IPS DF 6.9 (cell line): ENCODE results near the gene PDZD2.
"Not testable (repeated sequence)": the region's sequence is repeated elsewhere in the genome, so short reads cannot be mapped to it uniquely, and the experiment has no call there.

Experiments used
- DNase-seq: peaks from one replicate; pipeline ENCODE4 v3.0.0-alpha.2; 2013; ENCODE audit warnings: low read depth, low spot score
- H3K27ac ChIP-seq: one replicate; pipeline ENCODE4 v1.5.1; 2013; ENCODE audit warnings: low read length, control low read depth
- H3K27me3 ChIP-seq: 2 replicates; pipeline ENCODE4 v1.6.1; 2013; ENCODE audit warnings: mild to moderate bottlenecking, low read length; ENCODE audit not compliant: control insufficient read depth, insufficient read depth
- H3K36me3 ChIP-seq: 2 replicates; pipeline ENCODE4 v1.6.1; 2013; ENCODE audit warnings: low read length; ENCODE audit not compliant: control insufficient read depth, insufficient read depth
- H3K4me1 ChIP-seq: 2 replicates; pipeline ENCODE4 v1.6.1; 2013; ENCODE audit warnings: low read length; ENCODE audit not compliant: control insufficient read depth, insufficient read depth
- H3K4me3 ChIP-seq: 2 replicates; pipeline ENCODE4 v1.5.1; 2013; ENCODE audit warnings: mild to moderate bottlenecking, low read length
- H3K9me3 ChIP-seq: 2 replicates; pipeline ENCODE4 v1.6.1; 2013; ENCODE audit warnings: low read length, inconsistent platforms; ENCODE audit not compliant: control insufficient read depth, insufficient read depth
- WGBS: extraction: QIAGEN DNeasy Blood & Tissue Kit; methylation state at CpG from one replicate; pipeline ENCODE4 v1.1.7; 2013; ENCODE audit warnings: mixed read lengths, missing lambda C conversion rate; ENCODE audit not compliant: insufficient read length, insufficient coverage; 5-methylcytosine and 5-hydroxymethylcytosine counted together

Gene PDZD2

DNA sequence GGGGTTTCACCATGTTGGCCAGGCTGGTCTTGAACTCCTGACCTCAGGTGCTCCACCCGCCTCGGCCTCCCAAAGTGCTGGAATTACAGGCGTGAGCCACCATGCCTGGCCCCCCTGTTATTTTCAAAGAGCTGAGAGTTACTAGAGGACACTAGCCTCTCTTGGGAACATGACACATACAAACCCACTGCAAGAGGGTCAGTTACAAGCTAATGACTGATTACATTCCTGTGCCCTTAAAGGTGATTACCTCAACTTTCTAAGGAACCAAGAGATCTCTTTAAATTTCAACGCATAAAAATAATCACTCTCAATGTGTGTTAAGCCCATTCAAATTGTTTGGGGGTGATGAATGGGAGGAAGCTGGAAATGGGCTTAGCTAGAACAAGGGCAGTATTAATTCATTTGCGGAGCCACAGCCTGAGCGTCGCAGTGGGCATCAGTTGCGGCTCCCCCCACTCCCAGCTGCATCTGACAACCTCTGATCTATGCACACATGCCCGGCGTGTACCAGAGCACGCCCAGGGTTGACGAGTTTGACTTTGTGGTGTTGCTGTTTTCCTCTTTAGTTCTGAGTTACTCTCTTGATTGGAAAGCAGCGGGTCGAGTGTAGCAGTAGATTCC, 388.3 kb downstream of the PDZD2 start:
- Histone ChIP-seq H3K4me3 (no peak overlapping the region), H3K27me3 (no peaks in the 10 kb centered on the region), H3K9me3 (no peaks in the 10 kb centered on the region), H3K4me1 (no peaks in the 10 kb centered on the region), H3K27ac (no peak overlapping the region), H3K36me3 (no peaks in the 10 kb centered on the region)
- no CpG with 5 or more reads among the region's 14 CpGs for WGBS
- no peak for DNase-seq

DNA sequence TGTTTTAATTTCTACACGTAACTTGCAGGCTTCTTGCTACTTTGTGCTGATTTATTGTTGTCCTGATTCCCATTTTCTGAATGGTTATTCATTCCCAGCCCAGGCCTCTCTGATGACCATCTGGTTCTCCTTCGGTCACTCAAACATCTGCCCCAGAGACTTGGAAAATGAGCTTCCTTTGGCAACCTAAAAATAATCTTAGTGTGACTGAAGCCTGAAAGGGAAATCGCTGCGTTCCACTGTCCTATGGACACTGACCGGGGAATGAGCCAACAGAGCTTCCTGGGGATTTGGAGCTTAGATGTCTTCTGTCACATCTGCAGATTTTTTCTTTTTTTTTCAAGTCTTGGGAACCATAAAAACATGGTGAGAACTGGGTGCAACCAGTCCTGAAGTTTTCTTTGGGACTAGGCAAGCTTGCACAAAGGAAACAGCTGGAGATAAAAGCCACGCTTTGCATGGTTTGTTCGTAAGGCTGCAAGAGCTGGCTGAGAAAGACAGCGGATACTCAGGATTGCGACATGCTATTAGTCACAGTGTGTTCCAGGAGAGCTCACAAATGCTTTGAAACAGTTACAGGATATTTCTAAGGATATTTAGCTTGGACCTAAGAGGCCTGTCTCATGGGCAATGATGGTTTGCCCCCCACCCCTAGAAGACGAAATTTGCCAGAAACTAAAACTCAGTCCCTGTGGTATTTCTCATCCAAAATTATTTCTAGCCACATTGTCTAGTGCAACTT, 389.0 kb downstream of the PDZD2 start:
- WGBS: no CpG with 5 or more reads among the region's 10 CpGs
- no peak overlapping the region for H3K27ac ChIP-seq
- no peak overlapping the region for H3K4me3 ChIP-seq

DNA sequence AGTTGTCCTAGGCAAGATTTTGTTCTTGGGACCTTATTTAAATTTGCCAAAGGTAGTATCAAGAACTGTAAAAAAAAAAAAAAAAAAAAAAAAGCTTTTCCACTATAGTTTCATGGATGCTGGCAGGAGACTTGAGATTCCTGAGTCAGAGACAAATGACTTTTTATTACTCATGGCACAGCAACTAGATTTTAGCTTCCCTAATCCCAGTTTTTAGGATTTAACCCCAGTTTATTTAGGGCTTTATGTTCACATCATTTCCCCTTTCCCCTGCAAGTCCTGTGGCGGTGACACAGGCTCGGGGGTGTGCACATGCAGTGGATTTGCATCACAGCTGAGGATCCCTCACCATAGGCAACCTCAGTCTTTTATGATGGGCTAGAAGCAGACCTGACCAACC, 390.3 kb downstream of the PDZD2 start:
- Histone ChIP-seq H3K27ac (no peak overlapping the region), H3K36me3 (no peaks in the 10 kb centered on the region), H3K9me3 (no peaks in the 10 kb centered on the region), H3K27me3 (no peaks in the 10 kb centered on the region), H3K4me1 (no peaks in the 10 kb centered on the region), H3K4me3 (no peak overlapping the region)
- DNase-seq: no peak
- WGBS: no CpG with 5 or more reads among the region's 2 CpGs

More for the DNA sequence above, 389.0 kb downstream of the PDZD2 start:
- Histone ChIP-seq H3K36me3 (no peaks in the 10 kb centered on the region), H3K27me3 (no peaks in the 10 kb centered on the region), H3K9me3 (no peaks in the 10 kb centered on the region), H3K4me1 (no peaks in the 10 kb centered on the region)
- DNase-seq: no peak

DNA sequence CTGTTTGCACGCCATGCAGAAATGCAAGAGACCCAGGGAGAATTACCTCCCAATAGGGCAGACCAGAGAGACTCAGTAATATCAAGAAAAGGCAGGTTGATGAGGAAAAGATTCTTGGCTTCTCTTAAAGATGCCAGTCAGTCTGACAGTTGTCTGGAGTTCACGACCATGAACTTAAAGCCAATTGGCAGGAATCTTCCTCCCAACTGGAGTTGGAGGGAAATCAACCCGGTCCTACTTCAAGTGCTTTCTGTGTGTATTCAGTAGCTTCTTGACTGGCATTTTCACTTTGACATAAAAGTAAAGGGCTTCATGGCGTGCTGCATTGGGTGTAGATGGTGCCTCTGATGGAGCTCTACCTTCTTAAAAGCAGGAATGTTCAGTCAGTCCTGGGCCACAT, 390.9 kb downstream of the PDZD2 start:
- Histone ChIP-seq H3K9me3 (no peaks in the 10 kb centered on the region), H3K36me3 (no peaks in the 10 kb centered on the region), H3K27ac (no peak overlapping the region), H3K27me3 (no peaks in the 10 kb centered on the region), H3K4me1 (no peaks in the 10 kb centered on the region), H3K4me3 (no peak overlapping the region)
- DNase-seq: no peak
- no CpG with 5 or more reads among the region's 4 CpGs for WGBS

DNA sequence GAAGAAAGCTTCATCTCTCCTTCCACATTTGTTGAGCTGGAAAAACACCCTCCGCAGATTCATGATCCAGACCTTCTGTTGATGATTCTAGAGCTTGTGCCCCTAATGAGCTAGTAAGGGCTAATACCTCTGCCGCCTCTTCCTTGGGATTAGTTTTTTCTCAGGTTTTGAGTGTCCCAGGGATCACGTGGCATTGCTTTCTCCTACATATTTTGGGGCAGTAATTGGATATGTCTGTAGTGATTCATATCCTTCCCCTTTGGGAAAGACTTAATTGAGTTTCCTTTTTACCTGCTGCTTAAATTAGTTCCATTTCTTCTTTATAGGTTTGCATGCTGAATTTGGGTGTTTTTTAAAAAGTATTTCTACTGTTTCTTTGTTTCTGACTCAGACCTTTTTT, 391.3 kb downstream of the PDZD2 start:
- Histone ChIP-seq H3K36me3 (no peaks in the 10 kb centered on the region), H3K27me3 (no peaks in the 10 kb centered on the region), H3K27ac (no peak overlapping the region), H3K4me1 (no peaks in the 10 kb centered on the region), H3K4me3 (no peak overlapping the region), H3K9me3 (no peaks in the 10 kb centered on the region)
- no CpG with 5 or more reads among the region's 3 CpGs for WGBS
- DNase-seq: no peak

DNA sequence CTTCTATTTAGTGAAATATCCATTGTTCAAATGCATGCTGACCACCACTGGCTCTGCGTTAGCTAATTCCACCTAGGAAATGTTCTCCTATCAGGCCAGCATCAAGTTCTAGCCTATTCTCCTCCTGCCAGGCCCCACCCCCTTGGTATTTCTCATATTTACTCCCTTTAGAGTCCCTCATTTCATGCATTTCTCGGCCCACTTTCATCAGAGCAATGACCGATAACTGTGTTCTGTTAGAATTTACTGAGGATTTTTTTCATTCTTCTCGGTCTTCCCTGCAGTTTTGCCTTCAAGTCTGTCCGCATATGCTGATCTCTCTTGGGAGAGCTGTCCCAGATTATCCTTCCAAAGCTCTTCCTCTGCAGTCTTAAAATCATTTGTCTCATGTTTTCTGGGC, 391.8 kb downstream of the PDZD2 start:
- no CpG with 5 or more reads among the region's 5 CpGs for WGBS
- H3K36me3 ChIP-seq: no peaks in the 10 kb centered on the region
- no peaks in the 10 kb centered on the region for H3K9me3 ChIP-seq
- no peak for DNase-seq
- no peaks in the 10 kb centered on the region for H3K4me1 ChIP-seq
- no peak overlapping the region for H3K4me3 ChIP-seq
- H3K27ac ChIP-seq: no peak overlapping the region
- H3K27me3 ChIP-seq: no peaks in the 10 kb centered on the region

DNA sequence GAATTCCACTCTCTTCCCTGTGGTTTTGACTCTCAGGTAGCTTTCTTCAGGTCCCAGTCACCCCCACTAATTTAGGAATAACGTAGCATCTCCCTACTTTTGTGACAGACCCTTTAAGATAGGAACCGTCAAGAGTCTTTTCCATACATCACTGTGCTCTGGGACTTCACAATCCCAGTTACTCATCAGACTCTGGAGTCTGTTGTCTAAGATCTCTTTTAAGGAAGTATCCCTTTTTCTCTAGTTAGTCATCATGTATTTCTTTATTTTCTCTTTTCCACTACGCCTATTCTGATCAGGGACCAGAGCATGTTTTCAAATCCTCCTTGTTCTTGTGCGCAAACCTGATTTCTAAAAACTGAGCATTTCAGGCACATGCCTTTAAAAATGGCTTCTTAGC, 392.2 kb downstream of the PDZD2 start:
- H3K9me3 ChIP-seq: no peaks in the 10 kb centered on the region
- H3K27me3 ChIP-seq: no peaks in the 10 kb centered on the region
- no peak for DNase-seq
- H3K27ac ChIP-seq: no peak overlapping the region
- no peaks in the 10 kb centered on the region for H3K36me3 ChIP-seq
- no CpG with 5 or more reads among the region's 4 CpGs for WGBS
- H3K4me1 ChIP-seq: no peaks in the 10 kb centered on the region
- H3K4me3 ChIP-seq: no peak overlapping the region

DNA sequence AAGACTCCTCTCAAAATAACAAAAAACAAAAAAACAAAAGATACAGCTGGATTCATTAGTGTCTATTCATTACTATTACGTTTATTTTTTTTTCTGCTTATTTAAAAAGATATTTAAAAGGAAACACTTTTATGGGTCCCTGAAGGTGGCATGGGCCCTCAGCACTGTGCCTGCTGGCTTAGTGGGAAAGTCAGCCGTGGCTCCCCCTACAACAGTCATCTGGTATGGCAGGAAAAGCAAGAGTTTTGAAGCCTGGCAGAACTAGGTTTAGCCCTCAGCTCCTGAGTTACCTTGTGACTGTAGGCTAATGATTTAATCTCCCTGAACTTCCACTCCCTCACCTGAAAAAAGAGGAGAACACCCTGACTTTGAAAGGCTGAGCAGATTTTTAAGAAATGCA, 399.6 kb downstream of the PDZD2 start:
- WGBS: no CpG with 5 or more reads among the region's 2 CpGs
- no peaks in the 10 kb centered on the region; the same call in 1 of the 2 replicates for H3K9me3 ChIP-seq
- H3K4me1 ChIP-seq: no peaks in the 10 kb centered on the region
- no peak overlapping the region for H3K27ac ChIP-seq
- H3K27me3 ChIP-seq: no peaks in the 10 kb centered on the region
- H3K36me3 ChIP-seq: no peaks in the 10 kb centered on the region
- no peak overlapping the region for H3K4me3 ChIP-seq
- DNase-seq: no peak

DNA sequence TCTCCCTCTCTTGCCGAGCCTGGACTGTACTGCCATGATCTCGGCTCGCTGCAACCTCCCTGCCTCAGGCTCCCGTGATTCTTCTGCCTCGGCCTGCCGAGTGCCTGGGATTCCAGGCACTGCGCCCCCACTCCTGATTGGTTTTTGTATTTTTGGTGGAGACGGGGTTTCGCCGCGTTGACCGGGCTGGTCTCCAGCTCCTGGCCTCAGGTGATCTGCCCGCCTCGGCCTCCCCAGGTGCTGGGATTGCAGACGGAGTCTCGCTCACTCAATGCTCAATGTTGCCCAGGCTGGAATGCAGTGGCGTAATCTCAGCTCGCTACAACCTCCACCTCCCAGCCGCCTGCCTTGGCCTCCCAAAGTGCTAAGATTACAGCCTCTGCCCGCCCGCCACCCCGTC, 400.2 kb downstream of the PDZD2 start:
- not testable (repeated sequence) for H3K27me3 ChIP-seq, H3K36me3 ChIP-seq, H3K9me3 ChIP-seq, H3K4me3 ChIP-seq, H3K27ac ChIP-seq, H3K4me1 ChIP-seq, DNase-seq
- no CpG with 5 or more reads among the region's 22 CpGs for WGBS

DNA sequence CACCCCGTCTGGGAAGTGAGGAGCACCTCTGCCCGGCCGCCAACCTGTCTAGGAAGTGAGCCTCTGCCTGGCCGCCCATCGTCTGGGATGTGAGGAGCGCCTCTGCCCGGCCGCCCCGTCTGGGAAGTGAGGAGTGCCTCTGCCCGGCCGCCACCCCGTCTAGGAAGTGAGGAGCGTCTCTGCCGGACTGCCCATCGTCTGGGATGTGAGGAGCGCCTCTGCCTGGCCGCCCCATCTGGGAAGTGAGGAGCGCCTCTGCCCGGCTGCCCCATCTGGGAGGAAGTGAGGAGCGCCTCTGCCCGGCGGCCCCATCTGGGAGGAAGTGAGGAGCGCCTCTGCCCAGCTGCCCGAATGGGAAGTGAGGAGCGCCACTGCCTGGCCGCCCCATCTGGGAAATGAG, 400.7 kb downstream of the PDZD2 start:
- not testable (repeated sequence) for H3K27ac ChIP-seq, H3K9me3 ChIP-seq, DNase-seq, H3K27me3 ChIP-seq, H3K36me3 ChIP-seq, H3K4me1 ChIP-seq, H3K4me3 ChIP-seq
- WGBS: no CpG with 5 or more reads among the region's 26 CpGs

DNA sequence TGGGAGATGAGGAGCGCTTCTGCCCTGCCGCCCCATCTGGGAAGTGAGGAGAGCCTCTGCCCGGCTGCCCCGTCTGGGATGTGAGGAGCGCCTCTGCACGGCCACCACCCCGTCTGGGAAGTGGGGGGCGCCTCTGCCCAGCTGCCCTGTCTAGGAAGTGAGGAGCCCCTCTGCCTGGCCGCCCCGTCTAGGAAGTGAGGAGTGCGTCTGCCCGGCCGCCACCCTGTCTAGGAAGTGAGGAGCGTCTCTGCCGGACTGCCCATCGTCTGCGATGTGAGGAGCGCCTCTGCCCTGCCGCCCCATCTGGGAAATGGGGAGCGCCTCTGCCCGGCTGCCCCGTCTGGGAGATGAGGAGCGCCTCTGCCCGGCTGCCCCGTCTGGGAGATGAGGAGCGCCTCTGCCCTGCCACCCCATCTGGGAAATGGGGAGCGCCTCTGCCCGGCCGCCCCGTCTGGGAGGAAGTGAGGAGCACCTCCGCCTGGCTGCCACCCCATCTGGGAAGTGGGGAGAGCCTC, 401.3 kb downstream of the PDZD2 start:
- not testable (repeated sequence) for H3K36me3 ChIP-seq, H3K4me3 ChIP-seq, H3K9me3 ChIP-seq, H3K4me1 ChIP-seq, DNase-seq, H3K27me3 ChIP-seq, H3K27ac ChIP-seq
- WGBS: no CpG with 5 or more reads among the region's 31 CpGs
